Tibial nerve (tissue), 4 donors: ENCODE results near the gene TMEM233. TPM values are rescaled to one million over a fixed set of nuclear protein-coding genes. Genes with fewer than 3 reads are reported as not detected.
"Not testable (repeated sequence)": the region's sequence is repeated elsewhere in the genome, so short reads cannot be mapped to it uniquely, and the experiment has no call there.

Experiments
- DNase-seq, 2 donors: peaks; one replicate each; pipeline ENCODE4 v3.0.0-alpha.2; 2019; ENCODE audit warnings: low spot score in 2 of 2
- H3K27ac ChIP-seq, 4 donors: fragments of 200-600 bp; sonication (generic) in 3 of 4; one replicate each; pipeline ENCODE4 v1.5.1; 2017 to 2019; ENCODE audit warnings: mild to moderate bottlenecking in 1 of 4
- H3K27me3 ChIP-seq, 2 donors: fragments of 200-600 bp; sonication (generic) in 1 of 2; one replicate each; pipeline versions ENCODE4 v1.5.1 to v1.6.0; 2017 to 2019
- H3K36me3 ChIP-seq, 3 donors: fragments of 200-600 bp; sonication (generic); one replicate each; pipeline ENCODE4 v1.5.1; 2018 to 2019
- H3K4me1 ChIP-seq, 4 donors: fragments of 200-600 bp; sonication (generic) in 3 of 4; one replicate each; pipeline ENCODE4 v1.5.1; 2017 to 2019
- H3K4me3 ChIP-seq, 4 donors: fragments of 200-600 bp; sonication (generic) in 3 of 4; one replicate each; pipeline ENCODE4 v1.5.1; 2017 to 2019; ENCODE audit warnings: mild to moderate bottlenecking in 1 of 4, moderate library complexity in 1 of 4
- H3K9me3 ChIP-seq, 4 donors: fragments of 200-600 bp; sonication (generic) in 3 of 4; one replicate each; pipeline ENCODE4 v1.5.1; 2017 to 2019
- EP300 ChIP-seq, 2 donors: sonication (generic); formaldehyde crosslinking; IDR thresholded peaks; one replicate each; pipeline ENCODE4 v1.6.1; 2017; ENCODE audit warnings: antibody characterized with exemption in 2 of 2, mild to moderate bottlenecking in 1 of 2
- POLR2A ChIP-seq, 2 donors: fragments of 450-650 bp; IDR thresholded peaks; one replicate each; pipeline ENCODE4 v1.6.1; 2017; ENCODE audit warnings: antibody characterized with exemption in 2 of 2, mild to moderate bottlenecking in 2 of 2, moderate library complexity in 2 of 2
- WGBS, 2 donors: methylation state at CpG; one replicate each; pipeline ENCODE4 v1.1.5; 2018; 5-methylcytosine and 5-hydroxymethylcytosine counted together
- total RNA-seq, 4 donors: library from RNA; depleted of rRNA; stranded (reverse); fragments of >200 nt; gene quantifications; one replicate each; pipeline ENCODE4 v1.1.0, GENCODE V29; 2016
- TF ChIP-seq, protein P1 (sequence below), 5 experiments: fragments of 200-600 bp in 3 of 5; fragments of 450-650 bp in 2 of 5; sonication (generic) in 3 of 5; IDR thresholded peaks; one replicate each; pipeline ENCODE4 v1.5.1; 2016 to 2019; ENCODE audit warnings: antibody characterized with exemption in 5 of 5, mild to moderate bottlenecking in 3 of 5, moderate library complexity in 2 of 5

Gene TMEM233
- total RNA-seq, 4 donors from 2014 or later = 0.21 to 0.59 (median 0.22) TPM; not detected in 1

DNA sequence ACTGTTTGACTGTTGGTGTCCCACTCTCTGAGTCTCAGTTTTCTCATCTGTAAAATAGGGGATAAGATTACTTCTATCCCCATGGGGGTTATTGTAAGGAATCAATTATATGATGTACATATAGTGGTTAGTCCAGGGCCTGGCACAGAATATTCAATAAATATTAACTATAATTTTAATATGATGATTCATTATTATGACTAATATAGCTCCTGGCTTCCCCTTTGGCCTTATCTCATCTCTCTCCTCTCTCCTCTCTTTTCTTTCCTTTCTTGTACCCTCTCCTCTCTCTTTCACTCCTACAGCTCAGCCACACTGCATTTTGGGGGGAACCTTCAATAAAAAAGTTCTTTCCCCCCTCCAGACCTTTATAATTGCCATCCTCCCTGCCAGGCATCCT lies 21.1 kb downstream of the TMEM233 start:
- H3K9me3 ChIP-seq = peaks cover 0 to 3% (median 0%) of the 10 kb centered on the region in 4 donors
- H3K36me3 ChIP-seq = no peaks in the 10 kb centered on the region
- DNase-seq = no peak
- no peak for TF ChIP-seq EP300 (IDR thresholded peaks at IDR 0.05)
- TF ChIP-seq, protein P1, sequence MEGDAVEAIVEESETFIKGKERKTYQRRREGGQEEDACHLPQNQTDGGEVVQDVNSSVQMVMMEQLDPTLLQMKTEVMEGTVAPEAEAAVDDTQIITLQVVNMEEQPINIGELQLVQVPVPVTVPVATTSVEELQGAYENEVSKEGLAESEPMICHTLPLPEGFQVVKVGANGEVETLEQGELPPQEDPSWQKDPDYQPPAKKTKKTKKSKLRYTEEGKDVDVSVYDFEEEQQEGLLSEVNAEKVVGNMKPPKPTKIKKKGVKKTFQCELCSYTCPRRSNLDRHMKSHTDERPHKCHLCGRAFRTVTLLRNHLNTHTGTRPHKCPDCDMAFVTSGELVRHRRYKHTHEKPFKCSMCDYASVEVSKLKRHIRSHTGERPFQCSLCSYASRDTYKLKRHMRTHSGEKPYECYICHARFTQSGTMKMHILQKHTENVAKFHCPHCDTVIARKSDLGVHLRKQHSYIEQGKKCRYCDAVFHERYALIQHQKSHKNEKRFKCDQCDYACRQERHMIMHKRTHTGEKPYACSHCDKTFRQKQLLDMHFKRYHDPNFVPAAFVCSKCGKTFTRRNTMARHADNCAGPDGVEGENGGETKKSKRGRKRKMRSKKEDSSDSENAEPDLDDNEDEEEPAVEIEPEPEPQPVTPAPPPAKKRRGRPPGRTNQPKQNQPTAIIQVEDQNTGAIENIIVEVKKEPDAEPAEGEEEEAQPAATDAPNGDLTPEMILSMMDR (IDR thresholded peaks at IDR 0.05) = no peak
- no peak for TF ChIP-seq POLR2A (IDR thresholded peaks at IDR 0.05)
- no peaks in the 10 kb centered on the region for H3K27me3 ChIP-seq
- no peaks in the 10 kb centered on the region for H3K4me1 ChIP-seq
- H3K4me3 ChIP-seq = no peak overlapping the region
- H3K27ac ChIP-seq = no peak overlapping the region

- no peak overlapping the region for H3K4me3 ChIP-seq
- no peak for TF ChIP-seq EP300 (IDR thresholded peaks at IDR 0.05)
- TF ChIP-seq, protein P1 (IDR thresholded peaks at IDR 0.05) = no peak
- no peak for TF ChIP-seq POLR2A (IDR thresholded peaks at IDR 0.05)
- DNase-seq = no peak
- H3K36me3 ChIP-seq = no peaks in the 10 kb centered on the region
- 81 to 82% methylated on average over 9 of the region's 9 CpGs for WGBS, 2 donors
- no peaks in the 10 kb centered on the region for H3K27me3 ChIP-seq
- H3K4me1 ChIP-seq = no peaks in the 10 kb centered on the region
- H3K27ac ChIP-seq = no peak overlapping the region
- H3K9me3 ChIP-seq = no peaks in the 10 kb centered on the region
Measured at GRCh38 chr12:119615518-119616475, 22.2 kb downstream of the TMEM233 start.

DNA sequence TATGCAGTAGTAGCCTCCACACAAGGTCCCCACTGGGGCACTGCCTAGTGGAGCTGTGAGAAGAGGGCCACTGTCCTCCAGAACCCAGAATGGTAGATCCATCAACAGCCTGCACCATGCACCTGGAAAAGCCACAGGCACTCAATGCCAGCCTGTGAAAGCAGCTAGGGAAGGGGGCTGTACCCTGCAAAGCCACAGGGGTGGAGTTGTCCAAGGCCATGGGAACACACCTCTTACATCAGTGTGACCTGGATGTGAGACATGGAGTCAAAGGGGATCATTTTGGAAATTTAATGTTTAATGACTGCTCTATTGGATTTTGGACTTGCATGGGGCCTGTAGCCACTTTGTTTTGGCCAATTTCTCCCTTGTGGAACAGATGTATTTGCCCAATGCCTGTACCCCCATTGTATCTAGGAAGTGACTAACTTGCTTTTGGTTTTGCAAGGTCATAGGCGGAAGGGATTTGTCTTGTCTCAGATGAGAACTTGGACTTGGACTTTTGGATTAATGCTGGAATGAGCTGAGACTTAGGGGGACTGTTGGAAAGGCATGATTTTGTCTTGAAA lies 24.8 kb downstream of the TMEM233 start:
- not testable (repeated sequence) for DNase-seq, H3K36me3 ChIP-seq, H3K4me1 ChIP-seq, H3K27me3 ChIP-seq, H3K27ac ChIP-seq, H3K9me3 ChIP-seq, H3K4me3 ChIP-seq
- 87% methylated on average over 1 of the region's 1 CpG for WGBS, 2 donors

GRCh38 chr12:119620490-119620889 lies 26.9 kb downstream of the TMEM233 start:
- Histone ChIP-seq H3K4me3 (no peak overlapping the region), H3K27me3 (no peaks in the 10 kb centered on the region), H3K9me3 (no peaks in the 10 kb centered on the region), H3K36me3 (no peaks in the 10 kb centered on the region), H3K4me1 (no peaks in the 10 kb centered on the region), H3K27ac (no peak overlapping the region)
- WGBS, 2 donors = 18 to 19% methylated on average over 1 of the region's 1 CpG
- DNase-seq = no peak
- TF ChIP-seq, protein P1 (IDR thresholded peaks at IDR 0.05) = no peak
- TF ChIP-seq POLR2A (IDR thresholded peaks at IDR 0.05) (no peak), EP300 (IDR thresholded peaks at IDR 0.05) (no peak)

- H3K9me3 ChIP-seq = no peaks in the 10 kb centered on the region
- no peak overlapping the region for H3K4me3 ChIP-seq
- H3K36me3 ChIP-seq = no peaks in the 10 kb centered on the region
- H3K27ac ChIP-seq = no peak overlapping the region
- H3K4me1 ChIP-seq = no peaks in the 10 kb centered on the region
- no peak for TF ChIP-seq POLR2A (IDR thresholded peaks at IDR 0.05)
- TF ChIP-seq EP300 (IDR thresholded peaks at IDR 0.05) = no peak
- TF ChIP-seq, protein P1 (IDR thresholded peaks at IDR 0.05) = no peak
- H3K27me3 ChIP-seq = no peaks in the 10 kb centered on the region
- WGBS, 2 donors = 53 to 57% methylated on average over 2 of the region's 2 CpGs
- DNase-seq = no peak
Measured at GRCh38 chr12:119621878-119622277, 28.3 kb downstream of the TMEM233 start.
